ENCODE data around the gene ATG4D.
"Not testable (repeated sequence)": the region's sequence is repeated elsewhere in the genome, so short reads cannot be mapped to it uniquely, and the experiment has no call there.

ATG4D gene

GRCh38 chr19:10553087-10553667 lies 9.5 kb downstream of the ATG4D start:
- no peak for DNase-seq

- peak; percentile 76 for DNase-seq
Observed at GRCh38 chr19:10553943-10554381, 10.3 kb downstream of the ATG4D start.

GRCh38 chr19:10554760-10555609 lies 11.3 kb downstream of the ATG4D start:
- DNase-seq, result no peak

- DNase-seq, result no peak
Observed at GRCh38 chr19:10555610-10555973, 11.9 kb downstream of the ATG4D start.

- no peak for DNase-seq
Observed at GRCh38 chr19:10557603-10558197, 14.0 kb downstream of the ATG4D start.

GRCh38 chr19:10560154-10560553 lies 16.4 kb downstream of the ATG4D start:
- no peak for DNase-seq

GRCh38 chr19:10562609-10563008 lies 18.9 kb downstream of the ATG4D start:
- DNase-seq, result no peak

GRCh38 chr19:10565028-10565566 lies 21.4 kb downstream of the ATG4D start:
- DNase-seq, result peak; percentile 70

- peak; percentile 99 for DNase-seq
Observed at GRCh38 chr19:10565567-10566407, 22.1 kb downstream of the ATG4D start, which contains the start of gene KRI1. TSS of gene KRI1 (minus strand) at chr19:10566010. CDS start at chr19:10565999, 11 bp downstream.

- no peak for DNase-seq
Observed at GRCh38 chr19:10566408-10566657, 22.6 kb downstream of the ATG4D start.

- DNase-seq, result peak; percentile 73
Observed at GRCh38 chr19:10566658-10567410, 23.1 kb downstream of the ATG4D start.

- DNase-seq, result no peak
Observed at GRCh38 chr19:10567656-10568055, 24.0 kb downstream of the ATG4D start.

GRCh38 chr19:10568062-10568825 lies 24.5 kb downstream of the ATG4D start:
- DNase-seq, result peak; percentile 70

GRCh38 chr19:10568826-10569651 lies 25.3 kb downstream of the ATG4D start, which contains the start of gene CDKN2D:
TSS of gene CDKN2D (minus strand) at chr19:10568979. CDS start at chr19:10568653, 326 bp downstream.
- peak; percentile 100 for DNase-seq

GRCh38 chr19:10573793-10574192 lies 30.1 kb downstream of the ATG4D start:
- DNase-seq, result not testable (repeated sequence)

GRCh38 chr19:10574462-10574861 lies 30.8 kb downstream of the ATG4D start:
- DNase-seq, result no peak

GRCh38 chr19:10575011-10575716 lies 31.5 kb downstream of the ATG4D start:
- DNase-seq, result no peak

- DNase-seq, result no peak
Observed at GRCh38 chr19:10577951-10578350, 34.2 kb downstream of the ATG4D start.

- DNase-seq, result peak; percentile 89
Observed at GRCh38 chr19:10580979-10581631, 37.4 kb downstream of the ATG4D start.
